HEK293 (cell line): ENCODE measurements around the gene ARHGAP23.
A peak's percentile ranks its signal among the peaks of the same experiment; 100 is the strongest.

Experiments
- CTCF ChIA-PET: fragments of 350-600 bp; formaldehyde crosslinking; extraction: SDS; loops from one replicate; lab custom pipeline; 2021; ENCODE audit warnings: antibody characterized with exemption; lab: Yijun Ruan, JAX
- POLR2A ChIA-PET: fragments of 300-600 bp; formaldehyde crosslinking; extraction: SDS; loops from one replicate; lab custom pipeline; 2020; ENCODE audit warnings: antibody characterized with exemption, inconsistent platforms; lab: Yijun Ruan, JAX
- H3K27ac ChIP-seq: fragments of 200-500 bp; sonication (Bioruptor generic); 2 replicates; pipeline ENCODE4 v1.5.1; 2014; ENCODE audit warnings: low read depth, low read length, control low read depth, inconsistent platforms; ENCODE audit errors: extremely low read depth
- H3K36me3 ChIP-seq, 2 experiments: fragments of 200-500 bp in 1 of 2; sonication (Bioruptor generic) in 1 of 2; 1 replicate in 1 of 2; 2 replicates in 1 of 2; pipeline ENCODE4 v1.5.1; 2014 to 2017; ENCODE audit warnings: inconsistent platforms in 2 of 2, low read length in 2 of 2; ENCODE audit not compliant: control insufficient read depth in 2 of 2, insufficient read depth in 1 of 2
- H3K4me1 ChIP-seq: fragments of 200-500 bp; sonication (Bioruptor generic); 2 replicates; pipeline ENCODE4 v1.5.1; 2014; ENCODE audit warnings: mild to moderate bottlenecking, low read length, inconsistent platforms; ENCODE audit not compliant: control insufficient read depth, insufficient read depth
- H3K4me3 ChIP-seq: 2 replicates; pipeline ENCODE4 v1.5.1; 2011; ENCODE audit warnings: low read depth, mild to moderate bottlenecking, control low read depth, low read length, moderate library complexity
- H3K9me3 ChIP-seq: fragments of 200-500 bp; sonication (Bioruptor generic); 2 replicates; pipeline ENCODE4 v1.5.1; 2014; ENCODE audit warnings: low read depth, low read length, inconsistent platforms; ENCODE audit not compliant: control insufficient read depth, insufficient read depth
- EGR2 ChIP-seq: fragments of 450-650 bp; formaldehyde crosslinking; IDR thresholded peaks from 2 replicates; pipeline ENCODE4 v1.5.1; 2016; ENCODE audit warnings: low read depth, missing biosample characterization, missing genetic modification characterization
- KLF1 ChIP-seq: fragments of 450-650 bp; formaldehyde crosslinking; IDR thresholded peaks from 2 replicates; pipeline ENCODE4 v1.5.1; 2016; ENCODE audit warnings: missing biosample characterization, missing genetic modification characterization
- OVOL3 ChIP-seq: fragments of 450-650 bp; formaldehyde crosslinking; IDR thresholded peaks from 2 replicates; pipeline ENCODE4 v1.5.1; 2016; ENCODE audit warnings: missing biosample characterization, missing genetic modification characterization
- SCRT2 ChIP-seq: fragments of 450-650 bp; formaldehyde crosslinking; IDR thresholded peaks from 2 replicates; pipeline ENCODE4 v1.5.1; 2016; ENCODE audit warnings: missing biosample characterization, missing genetic modification characterization
- TCF7L2 ChIP-seq: IDR thresholded peaks from 2 replicates; pipeline ENCODE4 v1.6.1; 2011; ENCODE audit warnings: low read depth, mild to moderate bottlenecking, inconsistent platforms, low read length, moderate library complexity, borderline replicate concordance
- ZNF114 ChIP-seq: fragments of 450-650 bp; formaldehyde crosslinking; IDR thresholded peaks from 2 replicates; pipeline ENCODE4 v1.5.0; 2017; ENCODE audit warnings: missing biosample characterization, missing genetic modification characterization
- ZNF121 ChIP-seq: fragments of 450-650 bp; formaldehyde crosslinking; IDR thresholded peaks from 2 replicates; pipeline ENCODE4 v1.5.1; 2016; ENCODE audit warnings: missing biosample characterization, missing genetic modification characterization
- ZNF146 ChIP-seq: fragments of 450-650 bp; formaldehyde crosslinking; IDR thresholded peaks from 2 replicates; pipeline ENCODE4 v1.5.1; 2016; ENCODE audit warnings: missing biosample characterization, missing genetic modification characterization
- ZNF350 ChIP-seq: fragments of 450-650 bp; formaldehyde crosslinking; IDR thresholded peaks from 2 replicates; pipeline ENCODE4 v1.5.0; 2017; ENCODE audit warnings: missing biosample characterization, mild to moderate bottlenecking, missing genetic modification characterization
- ZNF362 ChIP-seq: fragments of 450-650 bp; formaldehyde crosslinking; IDR thresholded peaks from 2 replicates; pipeline ENCODE4 v1.5.1; 2016; ENCODE audit warnings: missing biosample characterization, missing genetic modification characterization
- ZNF398 ChIP-seq: fragments of 450-650 bp; formaldehyde crosslinking; IDR thresholded peaks from 2 replicates; pipeline ENCODE4 v1.5.1; 2017; ENCODE audit warnings: missing biosample characterization, missing genetic modification characterization
- ZNF426 ChIP-seq: fragments of 450-650 bp; formaldehyde crosslinking; IDR thresholded peaks from 2 replicates; pipeline ENCODE4 v1.5.1; 2017; ENCODE audit warnings: missing biosample characterization, missing genetic modification characterization, mild to moderate bottlenecking, inconsistent platforms, moderate library complexity
- ZNF501 ChIP-seq: fragments of 450-650 bp; formaldehyde crosslinking; IDR thresholded peaks from 2 replicates; pipeline ENCODE4 v1.5.1; 2016; ENCODE audit warnings: missing biosample characterization, missing genetic modification characterization
- ZNF549 ChIP-seq: fragments of 450-650 bp; IDR thresholded peaks from 2 replicates; pipeline ENCODE4 v1.5.1; 2018; ENCODE audit warnings: missing biosample characterization, missing genetic modification characterization, mild to moderate bottlenecking, inconsistent platforms, moderate library complexity
- ZNF585B ChIP-seq: fragments of 450-650 bp; formaldehyde crosslinking; IDR thresholded peaks from 2 replicates; pipeline ENCODE4 v1.5.1; 2016; ENCODE audit warnings: missing biosample characterization, missing genetic modification characterization
- ZNF600 ChIP-seq: fragments of 450-650 bp; formaldehyde crosslinking; IDR thresholded peaks from 2 replicates; pipeline ENCODE4 v1.5.1; 2016; ENCODE audit warnings: missing biosample characterization, missing genetic modification characterization
- ZNF747 ChIP-seq: fragments of 450-650 bp; formaldehyde crosslinking; IDR thresholded peaks from 2 replicates; pipeline ENCODE4 v1.5.1; 2016; ENCODE audit warnings: missing biosample characterization, missing genetic modification characterization
- ZNF792 ChIP-seq: fragments of 450-650 bp; formaldehyde crosslinking; IDR thresholded peaks from 2 replicates; pipeline ENCODE4 v1.5.1; 2016; ENCODE audit warnings: missing biosample characterization, missing genetic modification characterization
- TF ChIP-seq, protein P1 (sequence below): fragments of 450-650 bp; formaldehyde crosslinking; IDR thresholded peaks from 2 replicates; pipeline ENCODE4 v1.5.1; 2016; ENCODE audit warnings: missing biosample characterization, missing genetic modification characterization
- TF ChIP-seq, protein P2 (sequence below): IDR thresholded peaks from 2 replicates; pipeline ENCODE4 v1.6.1; 2011; ENCODE audit warnings: mild to moderate bottlenecking, low read depth, low read length, borderline replicate concordance

Gene ARHGAP23

GRCh38 chr17:38464251-38464722, 36.0 kb downstream of the ARHGAP23 start:
- no peak overlapping the region; the same call in 1 of the 2 replicates for H3K27ac ChIP-seq
- H3K36me3 ChIP-seq: peaks cover 0 to 5% of the 10 kb centered on the region in 2 experiments; a peak in 1 of 3 replicates
- H3K4me1 ChIP-seq: peaks cover 11% of the 10 kb centered on the region
- peak overlapping the region; percentile 65 for H3K4me3 ChIP-seq
- TF ChIP-seq EGR2 (no peak), TCF7L2 (no peak), ZNF146 (tag by site-specific recombination) (0 out of 2 replicates have a peak, but pooled peaks have one; percentile 3), ZNF792 (no peak), ZNF426 (tag by site-specific recombination) (no peak), ZNF600 (peak; percentile 84)
- TF ChIP-seq, protein P1, sequence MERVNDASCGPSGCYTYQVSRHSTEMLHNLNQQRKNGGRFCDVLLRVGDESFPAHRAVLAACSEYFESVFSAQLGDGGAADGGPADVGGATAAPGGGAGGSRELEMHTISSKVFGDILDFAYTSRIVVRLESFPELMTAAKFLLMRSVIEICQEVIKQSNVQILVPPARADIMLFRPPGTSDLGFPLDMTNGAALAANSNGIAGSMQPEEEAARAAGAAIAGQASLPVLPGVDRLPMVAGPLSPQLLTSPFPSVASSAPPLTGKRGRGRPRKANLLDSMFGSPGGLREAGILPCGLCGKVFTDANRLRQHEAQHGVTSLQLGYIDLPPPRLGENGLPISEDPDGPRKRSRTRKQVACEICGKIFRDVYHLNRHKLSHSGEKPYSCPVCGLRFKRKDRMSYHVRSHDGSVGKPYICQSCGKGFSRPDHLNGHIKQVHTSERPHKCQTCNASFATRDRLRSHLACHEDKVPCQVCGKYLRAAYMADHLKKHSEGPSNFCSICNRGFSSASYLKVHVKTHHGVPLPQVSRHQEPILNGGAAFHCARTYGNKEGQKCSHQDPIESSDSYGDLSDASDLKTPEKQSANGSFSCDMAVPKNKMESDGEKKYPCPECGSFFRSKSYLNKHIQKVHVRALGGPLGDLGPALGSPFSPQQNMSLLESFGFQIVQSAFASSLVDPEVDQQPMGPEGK (tag by site-specific recombination): no peak
- ChIA-PET CTCF (interaction anchor here (0.6 to 1.6 kb wide), 3 partner anchors 40 to 693 kb away, joined by 3 to 10 read pairs (median 3); no protein-coding TSS in a partner anchor), POLR2A (interaction anchor here (0.6 to 1.8 kb wide), 7 partner anchors 8 to 405 kb away, joined by 3 to 14 read pairs (median 6); partner anchors contain the start of gene SOCS7)
- H3K9me3 ChIP-seq: no peaks in the 10 kb centered on the region

DNA sequence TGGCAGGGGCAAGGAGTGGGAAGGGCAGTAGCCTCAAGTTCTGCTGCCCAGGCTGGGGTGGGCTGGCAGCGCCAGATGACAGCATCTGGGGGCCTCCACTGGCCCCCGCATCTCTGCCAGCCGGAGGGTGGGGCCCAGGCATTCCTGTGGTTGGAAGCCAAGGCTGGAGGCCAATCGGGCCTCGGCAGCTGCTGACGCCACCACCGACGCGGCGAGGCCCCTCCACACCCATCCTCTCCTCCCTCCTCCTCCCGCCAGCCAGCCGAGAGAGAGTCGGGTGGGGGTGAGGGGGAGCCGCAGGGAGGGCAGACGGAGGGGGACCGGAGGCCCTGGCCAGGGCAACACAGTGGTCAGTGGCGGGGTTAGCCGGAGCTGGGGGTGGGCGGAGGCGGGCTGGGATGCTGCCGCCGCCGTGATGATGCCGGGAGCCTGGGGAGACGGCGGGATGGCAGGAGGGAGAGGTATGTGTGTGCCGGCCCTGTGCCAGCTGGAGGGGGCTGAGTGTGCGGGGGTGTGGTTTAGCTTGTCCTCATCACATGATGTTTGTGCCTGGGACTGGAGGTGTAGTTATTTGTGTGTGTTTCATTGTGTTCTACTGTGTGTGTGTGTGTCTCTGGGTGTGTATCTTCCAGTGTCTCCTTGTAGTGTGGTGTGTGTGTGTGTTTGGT, 36.6 kb downstream of the ARHGAP23 start:
- Histone ChIP-seq H3K9me3 (no peaks in the 10 kb centered on the region), H3K27ac (peak overlapping the region; percentile 37; the same call in 1 of the 2 replicates), H3K4me3 (peak overlapping the region; percentile 65), H3K36me3 (peaks cover 0 to 5% of the 10 kb centered on the region in 2 experiments; a peak in 1 of 3 replicates), H3K4me1 (peaks cover 11% of the 10 kb centered on the region)
- CTCF ChIA-PET: interaction anchor here (0.6 to 1.6 kb wide), 8 partner anchors 10 to 694 kb away, joined by 3 to 10 read pairs (median 3); no protein-coding TSS in a partner anchor
- POLR2A ChIA-PET: interaction anchor here (0.6 to 1.8 kb wide), 8 partner anchors 9 to 404 kb away, joined by 3 to 14 read pairs (median 5); partner anchors contain the start of gene SOCS7
- no peak for TF ChIP-seq ZNF549 (tag by site-specific recombination)
- peak; percentile 87 for TF ChIP-seq KLF1
- TF ChIP-seq ZNF585B (tag by site-specific recombination): no peak
- no peak for TF ChIP-seq OVOL3 (tag by site-specific recombination)
- peak; percentile 100 for TF ChIP-seq ZNF398 (tag by site-specific recombination)
- TF ChIP-seq, protein P2, sequence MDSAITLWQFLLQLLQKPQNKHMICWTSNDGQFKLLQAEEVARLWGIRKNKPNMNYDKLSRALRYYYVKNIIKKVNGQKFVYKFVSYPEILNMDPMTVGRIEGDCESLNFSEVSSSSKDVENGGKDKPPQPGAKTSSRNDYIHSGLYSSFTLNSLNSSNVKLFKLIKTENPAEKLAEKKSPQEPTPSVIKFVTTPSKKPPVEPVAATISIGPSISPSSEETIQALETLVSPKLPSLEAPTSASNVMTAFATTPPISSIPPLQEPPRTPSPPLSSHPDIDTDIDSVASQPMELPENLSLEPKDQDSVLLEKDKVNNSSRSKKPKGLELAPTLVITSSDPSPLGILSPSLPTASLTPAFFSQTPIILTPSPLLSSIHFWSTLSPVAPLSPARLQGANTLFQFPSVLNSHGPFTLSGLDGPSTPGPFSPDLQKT: no peak
- TF ChIP-seq SCRT2: no peak
- no peak for TF ChIP-seq ZNF362 (tag by site-specific recombination)
- no peak for TF ChIP-seq ZNF350 (tag by site-specific recombination)
- TF ChIP-seq, protein P1 (tag by site-specific recombination): peak; percentile 97
- TF ChIP-seq ZNF501: 0 out of 2 replicates have a peak, but pooled peaks have one; percentile 75
- TF ChIP-seq ZNF114 (tag by site-specific recombination): no peak
- TF ChIP-seq ZNF121 (tag by site-specific recombination): no peak
- no peak for TF ChIP-seq ZNF747 (tag by site-specific recombination)
